GF-D8 (cell line): ENCODE measurements around the gene ATRIP.
"Not testable (repeated sequence)": the region's sequence is repeated elsewhere in the genome, so short reads cannot be mapped to it uniquely, and the experiment has no call there.

ENCODE experiments used
- DNase-seq: peaks from one replicate; lab custom pipeline; 2025; lab: John Stamatoyannopoulos, UW

ATRIP gene

DNA sequence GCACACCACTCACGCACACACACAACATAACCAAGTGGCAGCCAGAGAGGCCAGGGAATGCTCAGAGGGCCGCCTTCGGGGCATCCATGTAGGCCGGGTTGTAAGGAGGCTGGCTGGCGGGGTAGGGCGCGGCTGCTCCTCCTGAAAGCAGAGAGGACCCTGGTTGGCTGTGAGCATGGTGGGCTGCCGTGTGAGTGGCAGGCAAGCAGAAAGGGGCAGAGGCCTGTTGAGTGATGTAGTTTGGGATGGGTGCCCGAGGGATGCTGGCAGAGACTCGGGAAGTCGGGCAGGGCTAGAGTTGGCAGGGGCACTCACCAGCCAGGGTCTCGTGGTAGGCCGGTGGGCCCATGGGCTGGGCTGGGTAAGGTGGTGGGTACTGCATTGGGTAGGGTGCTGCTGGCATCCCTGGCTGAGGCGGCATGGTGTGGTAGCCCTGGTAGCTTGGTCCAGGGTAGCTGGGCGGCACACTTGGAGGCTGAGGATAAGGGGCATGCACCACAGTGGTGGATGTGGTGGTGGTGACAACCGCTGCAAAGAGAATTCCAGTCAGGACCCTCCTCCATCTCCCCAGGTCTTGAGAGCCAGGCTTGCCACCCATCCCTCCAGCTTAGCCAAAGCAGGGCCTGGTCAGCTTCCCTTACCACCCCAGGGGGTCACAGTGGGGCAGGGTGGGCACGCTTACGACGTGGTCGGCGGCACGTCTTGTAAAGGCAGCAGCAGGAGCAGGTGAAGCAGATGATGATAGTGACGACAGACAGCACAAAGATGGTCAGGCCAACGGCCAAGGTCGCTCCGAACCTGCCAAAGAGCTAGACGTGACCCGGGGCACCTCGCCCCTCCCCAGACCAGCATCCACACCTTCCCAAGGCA, 22.7 kb downstream of the ATRIP start:
- DNase-seq = no peak

DNA sequence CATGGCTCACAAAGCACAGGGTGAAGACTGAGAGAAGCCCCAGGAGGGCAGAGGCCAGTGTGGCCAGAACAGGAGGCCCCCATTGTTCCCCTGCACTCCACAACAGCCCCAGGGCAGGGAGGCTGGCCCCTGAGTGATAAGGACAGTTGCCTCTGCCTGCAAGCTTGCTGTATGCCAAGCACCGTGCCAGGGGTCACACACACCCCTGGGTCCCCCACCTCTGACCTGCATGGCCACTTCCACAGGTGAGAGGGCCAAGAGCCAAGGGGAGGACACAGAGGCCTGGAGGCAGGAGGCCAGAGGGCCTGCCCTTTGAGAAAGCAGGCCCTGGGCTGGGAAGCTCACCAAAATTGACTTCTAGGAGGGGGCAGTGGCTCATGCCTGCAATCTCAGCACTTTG, 23.7 kb downstream of the ATRIP start:
- DNase-seq = no peak

- no peak for DNase-seq
Observed at GRCh38 chr3:48472673-48472922, 26.1 kb downstream of the ATRIP start.

DNA sequence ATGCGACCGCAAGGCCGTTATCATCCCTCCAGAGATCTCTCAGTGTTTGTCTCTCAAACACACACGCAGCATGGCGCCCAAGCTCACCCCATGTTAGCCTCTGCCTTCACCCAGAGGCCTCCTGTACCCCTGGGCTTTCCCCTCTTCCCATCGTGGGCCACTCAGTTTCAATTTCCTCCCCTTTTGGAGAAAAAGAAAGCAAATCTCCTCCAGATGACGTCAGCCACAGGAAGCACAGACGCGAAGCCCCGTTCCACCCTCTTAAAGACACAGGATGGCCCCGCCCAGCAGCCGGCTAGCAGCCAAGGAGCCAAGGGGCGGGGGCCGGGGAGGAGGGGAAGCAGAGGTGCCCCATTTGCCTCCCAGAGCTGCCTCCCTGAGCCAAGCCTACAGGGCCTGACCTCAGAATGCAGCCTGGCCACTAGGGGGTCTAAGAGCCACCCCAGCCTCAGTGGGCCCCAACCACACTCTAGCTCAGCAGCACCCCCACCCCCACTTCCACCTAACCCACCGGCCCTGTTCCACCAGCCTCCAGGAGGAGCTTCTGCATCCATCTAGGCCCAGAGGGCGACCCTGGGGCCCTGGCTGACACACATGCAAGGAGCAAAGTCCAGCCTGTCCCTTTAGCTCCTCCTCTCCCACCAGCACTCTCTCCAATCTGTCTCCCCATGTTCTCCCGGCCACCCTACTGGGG, 26.5 kb downstream of the ATRIP start:
- peak; percentile 73 for DNase-seq

DNA sequence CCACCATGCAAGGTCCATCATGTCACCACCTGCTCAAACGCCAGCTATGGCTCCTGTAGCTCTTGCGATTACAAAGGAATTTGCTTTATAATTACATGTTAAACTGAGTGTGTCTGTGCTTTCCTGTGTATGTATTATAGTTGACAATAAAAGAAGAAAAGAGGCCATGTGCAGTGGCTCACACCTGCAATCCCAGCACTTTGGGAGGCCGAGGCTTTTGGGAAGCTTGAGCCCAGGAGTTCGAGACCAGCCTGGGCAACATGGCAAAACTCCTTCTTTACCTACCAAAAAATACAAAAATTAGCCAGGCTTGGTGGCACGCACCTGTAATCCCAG, 27.0 kb downstream of the ATRIP start:
- DNase-seq = no peak

DNA sequence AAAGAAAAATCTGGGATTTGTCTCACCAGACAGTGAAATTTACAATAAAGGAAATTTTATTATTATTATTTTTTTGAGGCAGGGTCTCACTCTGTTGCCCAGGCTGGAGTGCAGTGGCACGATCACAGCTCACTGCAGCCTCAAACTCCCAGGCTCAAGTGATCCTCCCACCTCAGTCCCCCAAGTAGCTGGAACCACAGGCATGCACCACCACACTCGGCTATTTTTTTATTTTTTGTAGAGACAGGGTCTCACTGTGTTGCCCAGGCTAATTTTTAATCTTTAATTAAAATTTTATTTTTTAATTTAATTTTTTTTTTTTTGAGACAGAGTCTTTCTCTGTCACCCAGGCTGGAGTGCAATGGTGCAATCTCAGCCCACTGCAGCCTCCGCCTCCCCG, 27.5 kb downstream of the ATRIP start:
- DNase-seq = not testable (repeated sequence)

DNA sequence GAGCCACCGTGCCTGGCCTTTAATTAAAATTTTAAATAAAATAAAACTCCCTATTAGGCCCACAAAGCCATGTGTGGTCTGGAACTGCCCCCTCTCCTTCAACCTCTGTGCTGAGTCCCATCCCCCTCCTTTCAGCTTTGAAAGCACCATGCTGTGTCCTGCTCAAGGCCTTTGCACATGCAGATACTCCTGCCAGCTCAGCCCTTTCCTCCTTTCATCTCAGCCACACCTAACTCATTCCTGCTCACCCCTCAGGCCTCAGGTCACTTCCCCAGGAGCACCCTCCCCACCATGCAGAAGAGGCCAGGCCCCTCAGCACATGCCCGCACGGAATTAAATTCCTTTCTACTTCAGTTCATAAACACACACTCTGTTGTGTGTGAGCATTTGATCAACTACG, 28.1 kb downstream of the ATRIP start:
- DNase-seq = no peak

DNA sequence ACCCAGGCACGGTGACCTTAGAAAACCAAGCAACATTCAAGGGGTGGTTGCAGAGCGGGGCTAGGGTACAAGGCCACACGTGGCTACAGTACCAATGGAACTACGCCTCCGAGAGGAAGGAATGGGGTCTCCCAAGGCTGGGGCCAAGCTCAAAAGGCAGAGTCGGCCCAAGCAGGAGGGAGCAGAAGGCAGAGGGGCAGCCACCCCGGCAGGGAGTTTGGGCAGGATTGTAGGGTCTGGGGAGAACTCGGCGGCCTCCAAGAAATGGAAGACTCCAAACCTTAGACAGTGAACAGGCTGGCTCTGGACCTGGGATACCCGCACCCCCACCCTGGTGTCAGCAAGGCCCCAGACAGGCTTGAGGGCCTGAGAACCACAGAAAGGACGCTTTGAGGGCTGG, 28.7 kb downstream of the ATRIP start:
- DNase-seq = no peak

DNA sequence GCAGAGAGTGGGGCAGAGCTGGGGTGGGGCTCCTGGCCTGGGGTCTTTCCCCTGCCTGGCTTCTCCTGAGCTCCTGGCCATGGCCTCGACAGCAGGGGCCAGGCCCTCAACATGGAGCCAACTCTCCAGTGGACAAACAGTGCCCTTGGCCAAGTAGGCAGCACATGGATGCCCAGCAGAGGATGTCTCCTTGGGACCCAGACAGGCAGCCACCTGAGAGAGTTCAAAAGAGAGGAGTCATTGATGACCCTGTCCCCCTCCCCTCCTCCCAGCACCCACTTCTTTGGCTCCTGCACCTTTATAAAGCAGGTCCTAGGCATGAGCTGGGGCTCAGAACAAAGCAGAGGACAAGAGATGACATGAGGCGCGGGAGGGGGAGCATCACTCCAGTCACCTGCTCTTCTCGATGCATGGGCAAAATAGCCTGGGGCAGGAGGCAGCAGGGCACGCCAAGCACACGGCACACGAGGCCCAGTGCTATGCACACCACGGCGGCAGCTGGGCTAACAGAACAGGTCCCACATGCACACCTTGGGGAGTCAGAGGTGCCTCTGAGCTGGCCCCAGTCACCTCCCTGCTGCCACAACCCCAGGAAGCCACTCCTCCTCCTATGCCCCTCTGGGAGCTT, 30.0 kb downstream of the ATRIP start:
- DNase-seq = no peak

DNA sequence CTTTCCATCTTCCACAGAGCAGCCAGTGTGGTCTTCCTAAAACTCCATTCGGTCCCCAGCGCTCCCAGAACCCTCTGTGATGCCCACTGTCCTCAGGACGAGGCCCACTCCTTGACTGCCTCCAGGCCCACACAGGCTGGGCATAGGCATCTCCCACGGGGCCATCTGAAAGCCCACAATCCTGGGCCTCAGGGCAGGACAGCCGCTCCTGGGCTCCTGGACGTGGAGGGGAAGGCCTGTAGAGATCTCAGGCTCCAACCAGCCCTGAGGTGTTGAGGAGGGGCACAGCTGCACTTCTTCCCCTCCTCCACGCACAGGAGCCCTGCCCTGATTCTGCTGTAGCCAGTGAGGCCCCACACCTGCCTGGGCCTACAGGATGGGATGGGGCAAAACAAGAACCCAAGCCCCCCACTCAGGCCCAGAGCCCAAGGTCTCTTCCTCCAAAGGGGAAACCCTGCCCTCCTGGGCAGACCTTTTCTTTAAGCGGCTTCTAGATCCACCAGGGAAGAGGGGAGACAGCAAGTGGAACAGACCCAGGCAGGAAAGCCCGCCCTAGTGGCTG, 31.5 kb downstream of the ATRIP start:
- no peak for DNase-seq

GRCh38 chr3:48478626-48479555, 32.4 kb downstream of the ATRIP start:
- DNase-seq = peak; percentile 47

DNA sequence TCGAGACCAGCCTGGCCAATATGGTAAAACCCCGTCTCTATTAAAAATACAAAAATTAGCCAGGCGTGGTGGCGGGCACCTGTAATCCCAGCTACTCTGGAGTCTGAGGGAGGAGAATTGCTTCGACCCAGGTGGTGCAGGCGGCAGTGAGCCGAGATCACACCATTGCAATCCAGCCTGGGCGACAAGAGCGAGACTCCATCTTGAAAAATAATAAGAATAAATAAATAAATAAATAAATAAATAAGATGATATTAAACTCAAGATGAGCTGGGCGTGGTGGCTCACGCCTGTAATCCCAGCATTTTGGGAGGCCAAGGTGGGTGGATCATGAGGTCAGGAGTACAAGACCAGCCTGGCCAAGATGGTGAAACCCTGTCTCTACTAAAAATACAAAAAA, 34.4 kb downstream of the ATRIP start:
- DNase-seq = not testable (repeated sequence)

DNA sequence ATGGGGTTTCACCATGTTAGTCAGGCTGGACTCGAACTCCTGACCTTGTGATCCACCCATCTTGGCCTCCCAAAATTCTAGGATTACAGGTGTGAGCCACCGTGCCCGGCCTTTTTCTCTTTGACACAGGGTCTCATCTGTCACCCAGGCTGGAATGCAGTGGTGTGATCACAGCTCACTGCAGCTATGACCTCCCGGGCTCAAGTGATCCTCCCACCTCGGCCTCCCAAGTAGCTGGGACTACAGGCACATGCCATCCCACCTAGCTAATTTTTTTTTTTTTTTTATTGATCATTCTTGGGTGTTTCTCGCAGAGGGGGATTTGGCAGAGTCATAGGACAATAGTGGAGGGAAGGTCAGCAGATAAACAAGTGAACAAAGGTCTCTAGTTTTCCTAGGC, 36.3 kb downstream of the ATRIP start:
- DNase-seq = not testable (repeated sequence)

GRCh38 chr3:48486952-48487351, 40.4 kb downstream of the ATRIP start:
- DNase-seq = no peak

- DNase-seq = no peak
Observed at GRCh38 chr3:48492461-48493202, 46.1 kb downstream of the ATRIP start.

DNA sequence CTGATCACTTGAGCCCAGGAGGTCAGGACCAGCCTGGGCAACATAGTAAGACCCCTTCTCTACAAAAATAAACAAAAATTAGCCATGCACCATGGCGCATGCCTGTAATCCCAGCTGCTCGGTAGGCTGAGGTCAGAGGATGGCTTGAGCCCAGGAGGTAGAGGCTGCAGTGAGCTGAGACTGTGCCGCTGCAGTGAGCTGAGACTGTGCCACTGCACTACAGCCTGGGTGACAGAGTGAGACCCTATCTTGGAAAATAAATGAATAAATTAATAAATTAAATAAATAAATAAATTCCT, 46.6 kb downstream of the ATRIP start:
- DNase-seq = no peak

DNA sequence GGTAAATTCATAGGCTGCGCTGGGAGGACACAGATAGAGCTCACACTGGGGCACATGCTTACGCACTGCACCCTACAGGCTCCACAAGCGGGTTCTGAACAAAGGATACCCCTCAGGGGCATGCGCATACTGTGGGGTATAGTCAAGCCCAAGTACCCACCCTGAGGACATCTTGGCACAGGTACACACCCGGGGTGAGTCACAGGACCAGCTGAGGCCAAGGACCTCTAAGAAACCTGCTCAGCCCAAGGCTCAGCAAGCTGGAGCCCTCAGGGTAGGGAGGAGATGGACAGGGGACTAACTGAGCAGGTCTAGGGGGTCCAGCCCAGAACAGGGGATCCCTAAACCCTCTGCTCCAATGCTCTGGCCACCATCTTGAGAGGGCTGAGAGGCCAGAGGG, 54.1 kb downstream of the ATRIP start:
- no peak for DNase-seq

GRCh38 chr3:48501196-48501595, 54.7 kb downstream of the ATRIP start:
- DNase-seq = no peak

DNA sequence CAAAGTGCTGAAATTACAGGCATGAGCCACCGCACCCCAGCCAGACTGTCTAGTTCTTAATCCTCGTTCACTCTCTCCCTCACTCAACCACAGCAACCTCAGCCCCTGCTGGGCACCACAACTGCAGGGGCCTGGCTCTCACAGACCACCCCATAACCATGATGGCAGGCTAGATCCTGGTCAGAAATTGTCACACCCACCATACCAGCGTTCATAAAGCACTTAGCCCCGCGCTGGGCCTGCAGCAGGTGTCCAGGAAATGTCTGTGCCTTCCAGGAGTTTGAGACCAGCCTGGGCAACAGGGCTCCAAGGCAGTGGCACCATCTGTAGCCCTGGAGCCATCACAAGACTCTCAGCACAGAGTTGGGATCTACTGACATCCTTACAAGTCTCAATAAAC, 55.6 kb downstream of the ATRIP start:
- no peak for DNase-seq

GRCh38 chr3:48502728-48503168, 56.2 kb downstream of the ATRIP start:
- DNase-seq = no peak

DNA sequence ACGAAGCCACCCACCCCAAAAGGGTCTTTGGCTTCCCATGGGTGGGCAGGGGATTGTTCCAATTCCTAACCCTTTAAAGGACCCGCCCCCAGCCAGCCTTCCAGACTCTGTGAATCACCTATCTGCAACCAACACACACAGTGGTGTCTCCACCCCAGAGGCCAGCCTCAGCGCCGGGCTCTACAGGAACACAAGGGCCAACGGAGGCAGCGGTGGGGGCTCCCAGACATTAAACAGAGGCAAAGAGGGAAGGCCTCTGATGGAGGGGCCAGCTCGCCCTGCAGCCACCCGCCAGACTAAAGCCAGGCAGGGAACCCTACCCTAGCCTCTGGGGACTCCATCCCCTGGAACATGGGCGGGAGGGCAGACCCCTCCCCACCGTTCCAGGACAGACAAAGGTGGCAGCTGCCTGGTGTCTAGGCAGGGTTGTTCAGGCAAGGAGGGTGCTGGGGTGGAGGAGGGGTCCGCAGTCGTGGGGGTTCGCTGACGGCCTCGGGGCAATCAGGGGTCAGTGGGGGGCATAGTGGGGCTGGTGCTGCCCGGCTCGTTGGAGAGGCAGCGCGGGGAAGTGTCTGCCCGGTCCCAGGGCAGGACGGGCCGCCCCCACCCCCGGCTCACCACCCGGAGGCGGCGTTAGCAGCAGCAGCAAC, 57.0 kb downstream of the ATRIP start:
- DNase-seq = no peak
